Natural killer cell (primary cell): ENCODE data around the gene ZDHHC14. TPM values are rescaled to one million over a fixed set of nuclear protein-coding genes. Genes with fewer than 3 reads are reported as not detected.

Source experiments
- ATAC-seq, 3 donors: fragments of 150-1000 bp in 2 of 3; fragments of 200-7000 bp in 1 of 3; cut with Tn5 transposase; 1 replicate in 1 of 3; 2 replicates in 2 of 3; pipeline ENCODE4 v1.10.0; 2021; ENCODE audit warnings: mild to moderate bottlenecking in 2 of 3, moderate library complexity in 2 of 3
- DNase-seq, 2 donors: peaks; one replicate each; pipeline versions ENCODE4 v3.0.0 to v3.0.0-alpha.2; 2013 to 2021; ENCODE audit warnings: mixed read lengths in 1 of 2
- H3K27ac ChIP-seq: one replicate; pipeline ENCODE4 v1.5.1; 2013; ENCODE audit warnings: mild to moderate bottlenecking, low read length
- H3K27me3 ChIP-seq: one replicate; pipeline ENCODE4 v1.6.1; 2013; ENCODE audit warnings: low read length; ENCODE audit not compliant: control insufficient read depth, insufficient read depth
- H3K36me3 ChIP-seq: one replicate; pipeline ENCODE4 v1.6.1; 2013; ENCODE audit warnings: low read length; ENCODE audit not compliant: control insufficient read depth, insufficient read depth
- H3K4me1 ChIP-seq: one replicate; pipeline ENCODE4 v1.6.1; 2013; ENCODE audit warnings: low read length; ENCODE audit not compliant: control insufficient read depth, insufficient read depth
- H3K4me3 ChIP-seq: one replicate; pipeline ENCODE4 v1.5.1; 2013; ENCODE audit warnings: low read length
- H3K9me3 ChIP-seq: one replicate; pipeline ENCODE4 v1.6.1; 2013; ENCODE audit warnings: low read length; ENCODE audit not compliant: control insufficient read depth, insufficient read depth
- H3K27ac Mint-ChIP-seq, 2 donors: one replicate each; pipeline ENCODE4 v1.8.0; 2022; ENCODE audit warnings: mild to moderate bottlenecking in 2 of 2, mixed read lengths in 2 of 2, moderate library complexity in 1 of 2
- H3K27me3 Mint-ChIP-seq, 2 donors: one replicate each; pipeline ENCODE4 v1.8.0; 2022; ENCODE audit warnings: low read depth in 2 of 2, mixed read lengths in 2 of 2
- H3K36me3 Mint-ChIP-seq: one replicate; pipeline ENCODE4 v1.8.0; 2022; ENCODE audit warnings: mixed read lengths
- H3K4me1 Mint-ChIP-seq, 2 donors: one replicate each; pipeline ENCODE4 v1.8.0; 2022; ENCODE audit warnings: mixed read lengths in 2 of 2
- H3K4me3 Mint-ChIP-seq: one replicate; pipeline ENCODE4 v1.8.0; 2022; ENCODE audit warnings: mild to moderate bottlenecking, moderate library complexity, mixed read lengths
- H3K9me3 Mint-ChIP-seq, 2 donors: one replicate each; pipeline ENCODE4 v1.8.0; 2022; ENCODE audit warnings: mixed read lengths in 2 of 2
- CTCF ChIP-seq: fragments of 200-600 bp; IDR thresholded peaks from one replicate; pipeline ENCODE4 v1.8.0; 2022; ENCODE audit warnings: antibody characterized with exemption
- WGBS: methylation state at CpG from one replicate; pipeline ENCODE4 v1.1.7; 2013; ENCODE audit warnings: missing lambda C conversion rate; ENCODE audit not compliant: insufficient coverage; 5-methylcytosine and 5-hydroxymethylcytosine counted together
- intact Hi-C: fragments of 100-400 bp; cut with micrococcal nuclease; formaldehyde crosslinking; loops from one replicate; pipeline ENCODE4 v1.14.2; 2022
- total RNA-seq, 4 donors: library from RNA; stranded (reverse); fragments of 120-200 nt in 1 of 4; gene quantifications; one replicate each; pipeline versions ENCODE4 v1.2.3 to v1.2.4, GENCODE V29; 2013 to 2022

The ZDHHC14 gene
- total RNA-seq, 3 donors from 2014 or later (not counting 1 experiment from before 2014, with no cell fraction given) = 6.7 to 11.3 (median 10.6) TPM

- no peaks in the 10 kb centered on the region for H3K36me3 Mint-ChIP-seq
- intact Hi-C loops = no loop called here
- Histone ChIP-seq H3K4me3 (no peak overlapping the region), H3K9me3 (no peaks in the 10 kb centered on the region), H3K27me3 (no peaks in the 10 kb centered on the region), H3K36me3 (no peaks in the 10 kb centered on the region), H3K4me1 (peaks cover 31% of the 10 kb centered on the region), H3K27ac (no peak overlapping the region)
- TF ChIP-seq CTCF = no peak
- ATAC-seq = no peak
- no peak for DNase-seq
- WGBS = 98% methylated on average over 11 of the region's 13 CpGs
- H3K27me3 Mint-ChIP-seq = no peaks in the 10 kb centered on the region
- peaks cover 35 to 43% of the 10 kb centered on the region in 2 donors for H3K4me1 Mint-ChIP-seq
- no peak overlapping the region for H3K4me3 Mint-ChIP-seq
- H3K27ac Mint-ChIP-seq = peak overlapping the region in 1 of 2 donors; percentile 34
- no peaks in the 10 kb centered on the region for H3K9me3 Mint-ChIP-seq
Measured at GRCh38 chr6:157513619-157514485, 132.9 kb downstream of the ZDHHC14 start.

- Histone ChIP-seq H3K4me1 (peaks cover 29% of the 10 kb centered on the region), H3K27ac (no peak overlapping the region), H3K36me3 (no peaks in the 10 kb centered on the region), H3K27me3 (no peaks in the 10 kb centered on the region), H3K9me3 (no peaks in the 10 kb centered on the region), H3K4me3 (no peak overlapping the region)
- peak in 2 of 3 donors; percentile 52 to 70 for ATAC-seq
- intact Hi-C loops = no loop called here
- Mint-ChIP-seq H3K9me3 (no peaks in the 10 kb centered on the region), H3K27me3 (no peaks in the 10 kb centered on the region), H3K27ac (peak overlapping the region; percentile 34 to 37), H3K36me3 (no peaks in the 10 kb centered on the region), H3K4me1 (peaks cover 35 to 40% of the 10 kb centered on the region in 2 donors), H3K4me3 (no peak overlapping the region)
- TF ChIP-seq CTCF = no peak
- WGBS = 76% methylated on average over 19 of the region's 19 CpGs
- DNase-seq = no peak
Measured at GRCh38 chr6:157514659-157515496, 133.9 kb downstream of the ZDHHC14 start.

- Mint-ChIP-seq H3K27me3 (no peaks in the 10 kb centered on the region), H3K4me3 (no peak overlapping the region), H3K9me3 (no peaks in the 10 kb centered on the region), H3K27ac (peak overlapping the region in 1 of 2 donors; percentile 61), H3K36me3 (no peaks in the 10 kb centered on the region), H3K4me1 (peaks cover 28 to 29% of the 10 kb centered on the region in 2 donors)
- intact Hi-C loops = no loop called here
- no peaks in the 10 kb centered on the region for H3K36me3 ChIP-seq
- DNase-seq (no peak), ATAC-seq (no peak)
- no peaks in the 10 kb centered on the region for H3K9me3 ChIP-seq
- H3K4me3 ChIP-seq = no peak overlapping the region
- WGBS = 94% methylated on average over 9 of the region's 9 CpGs
- H3K27me3 ChIP-seq = no peaks in the 10 kb centered on the region
- TF ChIP-seq CTCF = no peak
- no peak overlapping the region for H3K27ac ChIP-seq
- H3K4me1 ChIP-seq = peaks cover 17% of the 10 kb centered on the region
Measured at GRCh38 chr6:157516319-157517026, 135.5 kb downstream of the ZDHHC14 start.
